Measurements from ENCODE around the gene RNF38. TPM values are rescaled to one million over a fixed set of nuclear protein-coding genes. Genes with fewer than 3 reads are reported as not detected.

Gene RNF38
- total RNA-seq, 4 donors from 2014 or later, result 25.5 to 55.5 (median 32.0) TPM

- H3K36me3 ChIP-seq, result no peaks in the 10 kb centered on the region
- H3K27ac ChIP-seq, result peak overlapping the region in 3 of 4 donors; percentile 22 to 64 (median 33)
- DNase-seq (ENCODE audit: low spot score in 2 of 2), result peak; percentile 36 to 56
- H3K9me3 ChIP-seq, result no peaks in the 10 kb centered on the region
- peaks cover 0 to 49% (median 5%) of the 10 kb centered on the region in 4 donors for H3K4me1 ChIP-seq
- no peak overlapping the region for H3K4me3 ChIP-seq
- 26 to 32% methylated on average over 4 of the region's 4 CpGs for WGBS, 2 donors
- no peaks in the 10 kb centered on the region for H3K27me3 ChIP-seq
- TF ChIP-seq EP300 (IDR thresholded peaks at IDR 0.05), result no peak
- peak; percentile 89 to 96 (median 90) for TF ChIP-seq CTCF (IDR thresholded peaks at IDR 0.05)
Observed at GRCh38 chr9:36407122-36407723, 7.2 kb upstream of the RNF38 start.

DNA sequence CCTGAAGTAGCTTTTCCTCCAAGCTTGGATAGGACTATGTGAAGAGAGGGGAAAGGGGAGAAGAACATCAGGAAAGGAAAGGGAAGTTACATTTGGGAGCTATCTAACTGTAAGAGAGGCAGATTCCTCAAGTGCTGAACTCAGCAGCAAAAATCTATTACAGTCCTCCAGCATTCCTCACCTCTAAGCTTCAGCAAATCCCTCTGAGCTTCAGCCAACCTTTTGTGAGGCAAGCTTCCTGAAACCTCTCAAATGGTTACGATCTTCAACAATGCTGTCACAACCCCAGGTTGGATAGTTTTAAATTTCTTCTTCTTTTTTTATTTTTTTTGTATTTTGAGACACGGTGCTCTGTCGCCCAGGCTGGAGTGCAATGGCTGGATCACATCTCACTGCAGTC, 2.5 kb upstream of the RNF38 start:
- Histone ChIP-seq H3K27ac (peak overlapping the region in 1 of 4 donors; percentile 99), H3K36me3 (no peaks in the 10 kb centered on the region), H3K9me3 (no peaks in the 10 kb centered on the region), H3K4me1 (peaks cover 4 to 62% (median 26%) of the 10 kb centered on the region in 4 donors), H3K4me3 (no peak overlapping the region), H3K27me3 (no peaks in the 10 kb centered on the region)
- TF ChIP-seq POLR2A (IDR thresholded peaks at IDR 0.05) (no peak), CTCF (IDR thresholded peaks at IDR 0.05) (no peak), EP300 (IDR thresholded peaks at IDR 0.05) (no peak)
- 68 to 69% methylated on average over 3 of the region's 3 CpGs for WGBS, 2 donors
- no peak for DNase-seq (ENCODE audit: low spot score in 2 of 2)

DNA sequence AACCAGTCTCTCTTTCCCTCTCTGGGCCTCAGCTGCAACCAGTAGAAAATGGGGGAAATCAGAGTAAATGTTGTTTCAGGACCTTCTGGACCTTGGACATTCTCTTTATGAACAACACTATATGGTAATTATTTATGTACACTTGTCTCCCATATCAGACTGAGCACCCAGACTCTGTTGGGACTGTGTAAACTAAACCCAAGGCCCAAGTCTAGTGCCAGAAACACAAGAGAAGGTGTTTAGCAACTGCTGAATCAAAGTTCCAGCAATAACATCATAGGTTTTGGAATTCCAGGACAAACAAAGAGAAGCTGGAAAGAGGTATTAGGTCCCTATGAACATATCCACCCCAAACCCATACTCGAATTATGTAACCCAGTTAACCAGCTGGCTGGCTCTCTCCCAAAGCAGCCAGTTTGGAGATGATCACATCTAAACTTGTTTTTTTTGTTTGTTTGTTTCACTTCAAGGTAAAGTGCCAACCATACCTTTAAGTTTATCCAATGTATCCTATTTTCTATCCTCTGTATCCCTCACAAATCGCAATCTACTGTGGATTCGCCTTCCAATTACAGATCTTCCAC, 1.9 kb upstream of the RNF38 start:
- Histone ChIP-seq H3K27me3 (no peaks in the 10 kb centered on the region), H3K36me3 (no peaks in the 10 kb centered on the region), H3K27ac (peak overlapping the region in 2 of 4 donors; percentile 93 to 99), H3K4me3 (peak overlapping the region in 1 of 4 donors; percentile 95), H3K9me3 (no peaks in the 10 kb centered on the region), H3K4me1 (peaks cover 4 to 61% (median 24%) of the 10 kb centered on the region in 4 donors)
- no peak for DNase-seq (ENCODE audit: low spot score in 2 of 2)
- 66 to 76% methylated on average over 3 of the region's 3 CpGs for WGBS, 2 donors
- TF ChIP-seq CTCF (IDR thresholded peaks at IDR 0.05) (no peak), POLR2A (IDR thresholded peaks at IDR 0.05) (no peak), EP300 (IDR thresholded peaks at IDR 0.05) (no peak)

- H3K4me3 ChIP-seq, result peak overlapping the region; percentile 61 to 96 (median 84)
- TF ChIP-seq CTCF (IDR thresholded peaks at IDR 0.05), result no peak
- no peak for TF ChIP-seq EP300 (IDR thresholded peaks at IDR 0.05)
- TF ChIP-seq POLR2A (IDR thresholded peaks at IDR 0.05), result no peak
- peak overlapping the region; percentile 92 to 99 (median 95) for H3K27ac ChIP-seq
- WGBS, 2 donors, result 3% methylated on average over 17 to 24 of the region's 33 CpGs
- no peaks in the 10 kb centered on the region for H3K27me3 ChIP-seq
- H3K9me3 ChIP-seq, result no peaks in the 10 kb centered on the region
- no peaks in the 10 kb centered on the region for H3K36me3 ChIP-seq
- DNase-seq (ENCODE audit: low spot score in 2 of 2), result no peak
- peaks cover 4 to 54% (median 24%) of the 10 kb centered on the region in 4 donors for H3K4me1 ChIP-seq
Observed at GRCh38 chr9:36401164-36401740, 1.2 kb upstream of the RNF38 start.
